Activated effector memory CD4-positive, alpha-beta T cell treated with Interleukin-2 at 50 U/mL for 16 hours (primary cell): Measurements from ENCODE around the gene ACOXL.

ENCODE experiments used
- DNase-seq: peaks from one replicate; pipeline ENCODE4 v3.0.0-alpha.2; 2020

ACOXL gene

DNA sequence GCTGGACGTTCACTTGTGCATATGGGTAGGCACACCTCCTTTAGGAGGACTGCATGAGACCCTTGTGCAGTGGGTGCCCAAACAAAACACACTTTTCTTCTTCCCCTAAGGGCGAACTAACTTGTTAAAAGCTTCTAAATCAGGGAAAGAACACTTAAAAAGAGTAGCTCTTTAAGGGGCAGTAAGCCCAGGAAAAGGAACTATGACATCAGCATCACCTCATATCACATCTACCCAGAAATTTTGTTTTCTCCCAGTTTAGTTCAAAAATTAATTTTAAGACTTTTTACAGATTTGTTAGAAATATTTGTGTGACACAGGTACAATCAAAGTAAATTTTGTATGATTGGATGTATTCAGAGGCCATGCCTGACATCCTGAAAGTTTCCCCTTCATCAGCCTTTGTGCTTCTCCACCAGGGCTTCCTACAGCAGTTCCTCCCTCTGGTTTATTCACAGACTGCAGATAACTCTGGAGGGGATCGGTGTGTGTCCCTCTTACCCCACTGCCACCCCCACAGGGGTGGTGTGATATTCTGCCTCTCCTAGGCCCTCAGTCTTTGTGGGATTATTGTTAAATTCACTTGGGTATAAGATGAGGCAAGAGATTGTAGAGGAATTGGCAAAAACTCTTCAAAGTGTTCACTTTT is 416.0 kb downstream of the ACOXL start:
- no peak for DNase-seq

DNA sequence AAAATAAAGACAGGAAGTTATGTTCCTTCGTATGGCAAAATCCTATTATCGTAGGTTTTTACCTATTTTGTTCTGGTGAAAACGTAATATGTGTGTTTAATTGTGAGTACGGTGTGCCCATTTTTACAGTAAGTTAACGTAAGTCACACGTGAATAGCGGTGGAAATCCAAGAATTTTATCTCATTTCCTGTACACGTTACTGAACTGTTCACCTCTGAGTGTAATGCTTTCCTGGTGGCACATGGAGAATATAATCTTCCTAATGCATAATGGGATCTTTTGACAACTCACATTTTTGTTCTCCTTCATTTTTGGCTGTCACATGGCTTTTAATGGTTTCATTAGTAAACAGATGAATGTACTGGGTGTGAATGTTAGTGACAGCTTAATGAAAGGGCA is 416.6 kb downstream of the ACOXL start:
- DNase-seq = no peak

- DNase-seq = no peak
Measured at GRCh38 chr2:111149882-111150455, 417.6 kb downstream of the ACOXL start.

DNA sequence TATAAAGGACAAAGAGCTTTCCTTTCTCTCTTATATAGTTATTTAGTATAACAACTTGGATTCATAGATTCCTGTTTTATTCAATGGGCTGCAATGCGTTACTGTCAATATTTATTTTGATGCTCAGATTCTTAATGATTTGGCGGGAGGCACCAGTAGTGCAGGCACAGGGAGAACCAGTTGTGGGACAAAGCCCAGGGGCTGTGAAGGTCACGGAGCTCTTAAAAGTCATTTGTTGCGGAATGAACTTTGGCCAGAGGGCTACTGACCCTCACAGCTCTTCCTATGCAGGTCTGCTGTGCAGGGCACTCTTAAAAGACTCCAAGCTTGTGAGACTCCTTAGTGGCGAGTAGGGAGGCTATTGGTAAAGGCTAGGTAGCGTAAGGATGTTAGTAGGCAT is 422.4 kb downstream of the ACOXL start:
- no peak for DNase-seq

DNA sequence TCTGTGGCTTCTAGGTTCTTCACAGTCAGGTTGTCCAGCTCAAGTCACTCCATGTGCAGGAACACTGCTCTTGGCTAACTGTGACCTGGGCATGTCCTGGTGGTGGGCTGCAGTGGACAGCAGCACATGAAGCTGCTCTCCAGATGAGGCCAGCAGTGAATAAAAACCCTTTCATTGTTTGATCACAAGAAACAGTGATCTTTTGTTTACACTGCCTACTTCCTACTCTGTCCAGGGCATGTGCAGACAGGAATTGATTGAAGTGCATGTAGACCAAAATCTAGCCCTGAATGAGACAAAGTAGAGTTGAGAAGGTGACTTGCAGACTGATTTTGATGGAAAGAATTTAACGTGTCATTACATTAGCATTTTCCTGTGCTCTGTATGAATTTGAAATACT is 423.2 kb downstream of the ACOXL start:
- DNase-seq = no peak

DNA sequence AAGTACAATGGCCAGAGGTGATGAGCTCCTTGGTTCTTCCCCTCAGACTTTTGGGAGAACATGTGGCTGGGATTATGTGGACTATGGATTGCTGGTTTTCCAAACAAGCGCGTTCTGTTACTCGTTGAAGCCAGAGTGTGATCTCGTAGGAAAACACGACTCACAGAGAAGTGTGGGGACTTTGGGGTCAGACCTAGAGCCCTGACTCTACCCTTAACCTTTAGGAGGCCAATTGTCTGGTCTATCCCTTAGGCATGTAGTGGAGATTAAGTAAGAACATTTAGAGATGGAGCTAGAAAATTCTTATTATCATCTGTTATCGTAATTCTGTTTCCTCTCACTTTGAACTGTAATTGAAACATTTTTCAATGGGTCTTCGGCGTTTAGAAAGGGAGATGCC is 424.2 kb downstream of the ACOXL start:
- DNase-seq = no peak

DNA sequence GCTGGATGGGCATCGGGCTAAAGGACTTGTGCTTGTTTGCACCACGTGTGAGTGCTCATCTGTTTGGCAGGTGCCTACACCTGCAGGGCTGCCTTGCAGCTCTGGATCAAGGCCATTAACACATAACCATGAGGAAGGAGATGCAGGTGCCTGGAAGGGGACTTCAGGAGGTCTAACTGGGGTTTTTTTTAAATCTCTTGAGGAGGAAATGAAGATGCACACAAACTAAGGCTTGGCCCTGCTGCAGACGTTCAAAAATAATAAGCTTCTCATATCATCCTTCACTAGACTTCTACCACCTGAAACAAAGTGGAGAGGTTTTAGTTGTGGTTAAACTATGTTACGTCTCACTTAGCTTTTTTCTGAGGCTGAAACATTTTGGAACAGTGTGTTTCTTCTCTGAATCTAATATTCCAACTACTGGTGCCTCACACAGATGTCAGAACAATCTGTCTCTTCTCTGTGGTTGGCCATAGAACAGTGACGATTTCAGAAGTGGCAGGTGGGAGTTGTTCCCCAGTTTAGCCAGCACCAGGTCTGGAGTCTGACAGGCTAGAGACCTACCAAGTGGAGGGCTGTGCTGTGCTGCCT is 424.8 kb downstream of the ACOXL start:
- no peak for DNase-seq

GRCh38 chr2:111157798-111158197 is 425.4 kb downstream of the ACOXL start:
- no peak for DNase-seq

- no peak for DNase-seq
Measured at GRCh38 chr2:111159641-111160040, 427.3 kb downstream of the ACOXL start.

GRCh38 chr2:111160758-111161157 is 428.4 kb downstream of the ACOXL start:
- no peak for DNase-seq

DNA sequence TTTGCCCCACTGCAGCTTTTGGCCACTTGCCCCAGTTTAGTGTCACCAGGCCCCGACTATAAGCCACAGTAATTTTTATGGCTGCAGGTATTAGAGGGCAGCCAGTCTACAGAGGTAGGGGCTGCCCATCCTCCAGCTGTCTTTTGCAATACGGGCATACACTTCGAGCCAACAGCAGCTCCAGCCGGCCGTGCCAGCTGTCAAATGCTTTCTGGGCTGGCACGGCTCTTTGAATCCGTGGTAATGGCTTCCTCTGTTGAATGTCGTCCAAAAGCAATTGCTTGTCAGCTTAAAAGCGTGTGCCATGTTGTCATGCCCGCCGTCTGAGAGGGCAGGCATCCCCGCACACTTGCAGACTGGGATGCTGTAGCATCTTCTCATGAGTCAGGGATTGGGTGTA is 429.6 kb downstream of the ACOXL start:
- no peak for DNase-seq

- no peak for DNase-seq
Measured at GRCh38 chr2:111162718-111163331, 430.5 kb downstream of the ACOXL start.

DNA sequence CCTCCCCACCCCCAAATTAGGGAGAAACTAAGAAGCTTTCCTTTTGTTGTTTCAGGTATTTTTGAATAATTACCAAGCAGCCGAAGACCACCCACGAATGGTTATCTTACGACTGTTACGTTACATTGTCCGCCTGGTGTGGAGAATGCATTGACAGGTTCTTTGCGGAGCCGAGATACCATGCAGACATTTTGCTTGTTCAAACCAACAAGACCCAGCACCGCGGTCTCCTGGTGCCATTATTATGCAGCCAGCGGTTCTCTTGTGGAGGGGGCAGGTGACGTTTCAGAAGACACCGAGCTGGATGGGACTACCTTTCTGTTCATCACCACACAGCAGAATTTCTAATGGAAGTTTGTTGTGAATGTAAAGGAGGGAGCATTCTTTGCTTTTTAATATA is 431.7 kb downstream of the ACOXL start:
- DNase-seq = no peak

GRCh38 chr2:111165084-111165483 is 432.7 kb downstream of the ACOXL start:
- no peak for DNase-seq

GRCh38 chr2:111166115-111166514 is 433.7 kb downstream of the ACOXL start:
- no peak for DNase-seq

- no peak for DNase-seq
Measured at GRCh38 chr2:111167076-111167862, 434.9 kb downstream of the ACOXL start.

GRCh38 chr2:111167863-111168162 is 435.4 kb downstream of the ACOXL start:
- DNase-seq = no peak
